Measurements from ENCODE around the gene MAGI3. TPM values are rescaled to one million over a fixed set of nuclear protein-coding genes. Genes with fewer than 3 reads are reported as not detected.

The MAGI3 gene
- total and polyA plus RNA-seq, 2 of the 13 experiments (the other 11 are each of a cell fraction or from before 2014, with no cell fraction given) = 4.0 to 11.8 TPM

DNA sequence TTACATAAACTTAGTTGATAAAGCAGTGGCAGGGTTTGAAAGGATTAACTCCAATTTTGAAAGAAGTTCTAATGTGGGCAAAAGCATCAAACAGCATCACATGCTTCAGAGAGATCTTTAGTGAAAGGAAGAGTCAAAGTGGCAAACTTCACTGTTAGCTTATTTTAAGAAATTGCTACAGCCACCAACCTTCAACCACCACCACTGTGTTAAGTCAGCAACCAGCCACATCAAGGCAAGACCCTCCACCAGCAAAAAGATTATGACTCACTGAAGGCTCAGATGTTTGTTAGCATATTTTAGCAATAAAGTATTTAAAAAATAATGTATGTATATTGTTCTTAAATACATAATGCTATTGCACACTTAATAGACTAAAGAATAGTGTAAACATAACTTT, 21.3 kb upstream of the MAGI3 start:
- Histone ChIP-seq H2AFZ (ENCODE audit: low read length) (no peak overlapping the region), H3K9me3 (ENCODE audit: low read length) (no peaks in the 10 kb centered on the region), H3K4me1 (ENCODE audit: insufficient read depth, low read length) (peaks cover 23% of the 10 kb centered on the region), H3K4me3 (replicated peaks in 1 of 3; ENCODE audit: insufficient read depth in 1 of 3, low read depth in 2 of 3, low read length in 3 of 3) (no peak overlapping the region), H3K79me2 (ENCODE audit: insufficient read depth, low read length) (no peaks in the 10 kb centered on the region), H4K20me1 (ENCODE audit: insufficient read depth, low read length) (no peaks in the 10 kb centered on the region), H3K4me2 (ENCODE audit: low read depth, low read length) (no peak overlapping the region), H3K36me3 (replicated peaks in 1 of 2; ENCODE audit: control insufficient read depth in 1 of 2, insufficient read depth in 2 of 2, low read length in 2 of 2) (no peaks in the 10 kb centered on the region), H3K27me3 (ENCODE audit: control insufficient read depth in 1 of 2, insufficient read depth in 2 of 2, low read length in 2 of 2) (no peaks in the 10 kb centered on the region), H3K27ac (ENCODE audit: extremely low read length, insufficient read depth, low read length) (no peak overlapping the region), H3K9ac (ENCODE audit: insufficient read depth, low read depth, low read length) (no peak overlapping the region)
- TF ChIP-seq ZNF563 (CRISPR knock-in tag; IDR thresholded peaks at IDR 0.05) (no peak), SNRNP70 (IDR thresholded peaks at IDR 0.05; ENCODE audit: low read depth, low read length) (no peak), TAF1 (CRISPR knock-in tag; IDR thresholded peaks at IDR 0.05) (no peak), ZNF460 (CRISPR knock-in tag; IDR thresholded peaks at IDR 0.05; ENCODE audit: borderline replicate concordance) (no peak), ZNF749 (CRISPR knock-in tag; IDR thresholded peaks at IDR 0.05; ENCODE audit: borderline replicate concordance) (no peak), SP140L (CRISPR knock-in tag; IDR thresholded peaks at IDR 0.05; ENCODE audit: borderline replicate concordance) (no peak)
- no peak for DNase-seq (ENCODE audit: low spot score)
- FAIRE-seq = no peak
- POLR2A ChIA-PET = no interaction called here
- CTCF ChIA-PET (ENCODE audit: low intra/inter-chr PET ratio, low total read pairs) = no interaction called here
- intact Hi-C loops (cut with micrococcal nuclease; ENCODE audit: unreplicated experiment) = no loop called here
- in situ Hi-C loops (cut with HindIII; ENCODE audit: extremely low pct_ligation_motif_present, low pct_unique_long_range_greater_than_20kb) = no loop called here
- ATAC-seq = no peak
- BruUV-seq (replicated peaks) = no TSS peak

DNA sequence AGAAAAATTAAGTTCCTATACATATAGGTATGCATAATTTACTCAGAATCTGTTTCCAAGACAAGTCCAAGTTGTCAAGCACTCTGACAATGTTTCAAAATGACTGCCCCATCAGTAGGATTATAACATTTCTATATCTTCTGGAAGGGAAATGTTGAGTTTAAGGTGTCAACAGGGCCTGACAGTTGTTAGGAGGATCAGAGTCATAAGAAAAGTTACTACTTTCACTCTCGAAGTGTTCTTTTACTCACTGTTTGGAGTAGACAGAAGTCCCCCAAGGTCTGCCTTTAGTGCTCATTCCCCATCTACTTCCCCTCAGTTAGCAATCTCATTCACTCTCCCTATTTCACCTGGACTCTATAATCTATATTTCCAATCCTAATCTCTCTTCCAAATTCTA, 20.6 kb upstream of the MAGI3 start:
- H3K36me3 ChIP-seq (replicated peaks in 1 of 2; ENCODE audit: control insufficient read depth in 1 of 2, insufficient read depth in 2 of 2, low read length in 2 of 2) = no peaks in the 10 kb centered on the region
- no peaks in the 10 kb centered on the region for H4K20me1 ChIP-seq (ENCODE audit: insufficient read depth, low read length)
- DNase-seq (ENCODE audit: low spot score) = no peak
- no peak overlapping the region for H3K4me2 ChIP-seq (ENCODE audit: low read depth, low read length)
- H2AFZ ChIP-seq (ENCODE audit: low read length) = no peak overlapping the region
- intact Hi-C loops (cut with micrococcal nuclease; ENCODE audit: unreplicated experiment) = no loop called here
- no peak overlapping the region for H3K4me3 ChIP-seq (replicated peaks in 1 of 3; ENCODE audit: insufficient read depth in 1 of 3, low read depth in 2 of 3, low read length in 3 of 3)
- BruUV-seq (replicated peaks) = no TSS peak
- FAIRE-seq = no peak
- no peak overlapping the region for H3K9ac ChIP-seq (ENCODE audit: insufficient read depth, low read depth, low read length)
- no peaks in the 10 kb centered on the region for H3K27me3 ChIP-seq (ENCODE audit: control insufficient read depth in 1 of 2, insufficient read depth in 2 of 2, low read length in 2 of 2)
- POLR2A ChIA-PET = no interaction called here
- no peaks in the 10 kb centered on the region for H3K79me2 ChIP-seq (ENCODE audit: insufficient read depth, low read length)
- no peaks in the 10 kb centered on the region for H3K9me3 ChIP-seq (ENCODE audit: low read length)
- no peak overlapping the region for H3K27ac ChIP-seq (ENCODE audit: extremely low read length, insufficient read depth, low read length)
- in situ Hi-C loops (cut with HindIII; ENCODE audit: extremely low pct_ligation_motif_present, low pct_unique_long_range_greater_than_20kb) = no loop called here
- WGBS (ENCODE audit: low lambda C conversion rate) = 29% methylated on average over 1 of the region's 1 CpG
- TF ChIP-seq, protein P1, sequence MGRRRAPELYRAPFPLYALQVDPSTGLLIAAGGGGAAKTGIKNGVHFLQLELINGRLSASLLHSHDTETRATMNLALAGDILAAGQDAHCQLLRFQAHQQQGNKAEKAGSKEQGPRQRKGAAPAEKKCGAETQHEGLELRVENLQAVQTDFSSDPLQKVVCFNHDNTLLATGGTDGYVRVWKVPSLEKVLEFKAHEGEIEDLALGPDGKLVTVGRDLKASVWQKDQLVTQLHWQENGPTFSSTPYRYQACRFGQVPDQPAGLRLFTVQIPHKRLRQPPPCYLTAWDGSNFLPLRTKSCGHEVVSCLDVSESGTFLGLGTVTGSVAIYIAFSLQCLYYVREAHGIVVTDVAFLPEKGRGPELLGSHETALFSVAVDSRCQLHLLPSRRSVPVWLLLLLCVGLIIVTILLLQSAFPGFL (CRISPR knock-in tag; IDR thresholded peaks at IDR 0.05) = no peak
- TF ChIP-seq ZNF850 (CRISPR knock-in tag; conservative IDR thresholded peaks at IDR 0.05) = no peak
- H3K4me1 ChIP-seq (ENCODE audit: insufficient read depth, low read length) = peaks cover 20% of the 10 kb centered on the region
- ATAC-seq = no peak
- CTCF ChIA-PET (ENCODE audit: low intra/inter-chr PET ratio, low total read pairs) = no interaction called here
